ENCODE results near the gene ALPG. TPM values are rescaled to one million over a fixed set of nuclear protein-coding genes. Genes with fewer than 3 reads are reported as not detected.
"Not testable (repeated sequence)": the region's sequence is repeated elsewhere in the genome, so short reads cannot be mapped to it uniquely, and the experiment has no call there.

ALPG gene
- total RNA-seq, 1 experiment from 2014 or later = 2.5 TPM

DNA sequence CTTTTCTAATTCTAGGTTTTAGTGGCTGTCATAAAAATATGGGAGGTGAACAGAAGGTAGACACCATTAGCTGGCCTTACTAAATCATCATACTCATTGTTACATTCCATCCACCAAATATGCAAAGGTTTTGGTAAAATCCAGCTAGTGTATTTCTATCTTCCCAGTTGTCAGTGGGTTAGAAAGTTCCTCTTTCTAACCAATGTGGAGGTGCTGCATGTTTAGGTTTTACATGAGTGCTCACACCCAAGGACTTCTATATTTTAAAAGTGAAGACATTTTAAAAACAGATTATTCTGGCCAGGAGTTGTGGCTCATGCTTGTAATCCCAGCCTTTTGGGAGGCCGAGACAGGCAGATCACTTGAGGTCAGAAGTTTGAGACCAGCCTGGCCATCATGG, 22.2 kb upstream of the ALPG start:
- no peak for DNase-seq
- intact Hi-C loops (cut with micrococcal nuclease; ENCODE audit: unreplicated experiment) = no loop called here
- peaks cover 16% of the 10 kb centered on the region for H3K4me1 ChIP-seq
- BruUV-seq (replicated peaks) = no TSS peak
- H3K36me3 ChIP-seq (ENCODE audit: control insufficient read depth, insufficient read depth, low read length) = no peaks in the 10 kb centered on the region
- H3K27me3 ChIP-seq (replicated peaks; ENCODE audit: control insufficient read depth, insufficient read depth, low read length) = no peaks in the 10 kb centered on the region
- no peaks in the 10 kb centered on the region for H3K27me3 Mint-ChIP-seq (ENCODE audit: insufficient read depth, unreplicated experiment)
- no peaks in the 10 kb centered on the region for H3K9me3 Mint-ChIP-seq (ENCODE audit: unreplicated experiment)
- ChIA-PET CTCF (no interaction called here), POLR2A (no interaction called here)
- H3K9me3 ChIP-seq = no peaks in the 10 kb centered on the region
- H3K27ac Mint-ChIP-seq (ENCODE audit: unreplicated experiment) = peak overlapping the region; percentile 13
- peak overlapping the region; percentile 72 for H3K4me3 Mint-ChIP-seq (ENCODE audit: unreplicated experiment)
- H3K36me3 Mint-ChIP-seq (ENCODE audit: insufficient read depth, unreplicated experiment) = peaks cover 11% of the 10 kb centered on the region
- peaks cover 15% of the 10 kb centered on the region for H3K4me1 Mint-ChIP-seq (ENCODE audit: low read depth, unreplicated experiment)
- TF ChIP-seq, protein P1, sequence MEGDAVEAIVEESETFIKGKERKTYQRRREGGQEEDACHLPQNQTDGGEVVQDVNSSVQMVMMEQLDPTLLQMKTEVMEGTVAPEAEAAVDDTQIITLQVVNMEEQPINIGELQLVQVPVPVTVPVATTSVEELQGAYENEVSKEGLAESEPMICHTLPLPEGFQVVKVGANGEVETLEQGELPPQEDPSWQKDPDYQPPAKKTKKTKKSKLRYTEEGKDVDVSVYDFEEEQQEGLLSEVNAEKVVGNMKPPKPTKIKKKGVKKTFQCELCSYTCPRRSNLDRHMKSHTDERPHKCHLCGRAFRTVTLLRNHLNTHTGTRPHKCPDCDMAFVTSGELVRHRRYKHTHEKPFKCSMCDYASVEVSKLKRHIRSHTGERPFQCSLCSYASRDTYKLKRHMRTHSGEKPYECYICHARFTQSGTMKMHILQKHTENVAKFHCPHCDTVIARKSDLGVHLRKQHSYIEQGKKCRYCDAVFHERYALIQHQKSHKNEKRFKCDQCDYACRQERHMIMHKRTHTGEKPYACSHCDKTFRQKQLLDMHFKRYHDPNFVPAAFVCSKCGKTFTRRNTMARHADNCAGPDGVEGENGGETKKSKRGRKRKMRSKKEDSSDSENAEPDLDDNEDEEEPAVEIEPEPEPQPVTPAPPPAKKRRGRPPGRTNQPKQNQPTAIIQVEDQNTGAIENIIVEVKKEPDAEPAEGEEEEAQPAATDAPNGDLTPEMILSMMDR (IDR thresholded peaks at IDR 0.05; ENCODE audit: insufficient read depth in 1 of 2, low read depth in 1 of 2, low read length in 1 of 2, severe bottlenecking in 1 of 2, unreplicated experiment in 1 of 2) = no peak
- H3K4me3 ChIP-seq (ENCODE audit: low read depth, low read length) = no peak overlapping the region

DNA sequence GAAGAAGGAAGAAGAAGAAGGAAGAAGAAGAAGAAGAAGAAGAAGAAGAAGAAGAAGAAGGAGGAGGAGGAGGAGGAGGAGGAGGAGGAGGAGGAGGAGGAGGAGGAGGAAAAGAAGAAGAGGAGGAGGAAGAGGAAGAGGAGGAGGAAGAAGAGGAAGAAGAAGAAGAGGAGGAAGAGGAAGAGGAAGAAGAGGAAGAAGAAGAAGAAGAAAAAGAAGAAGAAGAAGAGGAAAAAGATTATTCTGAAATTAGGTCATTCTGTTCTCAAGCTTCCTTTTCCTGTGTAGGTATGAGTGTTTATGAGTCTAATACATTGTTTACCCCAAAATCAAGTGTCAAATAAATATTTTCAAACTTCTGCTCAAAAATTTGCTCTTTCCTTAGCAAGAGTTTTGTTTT, 21.6 kb upstream of the ALPG start:
- intact Hi-C loops (cut with micrococcal nuclease; ENCODE audit: unreplicated experiment) = loop anchor here (1.0 to 5.0 kb wide), 2 partner anchors 37 to 55 kb away; no protein-coding TSS in a partner anchor
- POLR2A ChIA-PET = not testable (repeated sequence)
- H3K4me3 Mint-ChIP-seq (ENCODE audit: unreplicated experiment) = peak overlapping the region; percentile 72

DNA sequence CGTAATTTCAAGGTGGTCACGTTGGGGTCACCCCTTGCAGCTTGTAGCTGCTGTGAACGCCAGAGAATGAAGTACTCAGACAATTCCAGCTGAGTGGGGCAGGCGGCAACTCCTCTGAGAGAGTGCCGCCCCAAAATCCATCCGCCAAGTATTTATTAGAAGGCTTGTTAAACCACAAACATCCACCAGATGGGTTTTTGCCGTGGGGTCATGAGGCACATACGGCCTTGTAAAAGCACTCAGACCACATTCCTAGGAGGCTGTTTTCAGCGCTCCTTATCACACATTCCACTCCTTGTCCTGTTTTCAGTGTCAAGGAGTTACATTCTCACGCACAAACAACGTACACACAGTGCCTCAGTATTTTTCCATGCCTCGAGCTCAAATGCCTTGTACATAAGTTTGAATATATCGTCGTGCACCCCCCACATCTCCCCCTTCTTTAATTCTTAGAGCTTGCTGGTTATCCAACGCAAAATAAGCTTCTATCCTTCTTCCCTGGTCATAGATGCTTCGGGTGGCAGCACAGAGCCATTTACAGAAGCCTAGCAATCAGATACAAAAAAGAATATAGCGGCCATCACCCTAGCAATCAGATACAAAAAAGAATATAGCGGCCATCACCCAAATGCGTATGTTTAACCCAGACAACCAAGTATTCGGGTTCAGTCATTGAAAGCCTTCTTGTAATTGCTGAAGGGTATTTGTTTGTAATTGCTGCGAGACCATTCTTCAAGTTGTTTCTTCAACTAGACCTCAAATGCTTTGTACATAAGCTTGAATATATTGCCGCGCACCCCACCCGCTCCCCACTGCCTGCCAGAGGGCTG, 20.8 kb upstream of the ALPG start:
- DNase-seq = peak; percentile 77 to 90
- Histone ChIP-seq H3K4me1 (peaks cover 16% of the 10 kb centered on the region), H3K4me3 (ENCODE audit: low read depth, low read length) (no peak overlapping the region), H3K9me3 (no peaks in the 10 kb centered on the region), H3K36me3 (ENCODE audit: control insufficient read depth, insufficient read depth, low read length) (no peaks in the 10 kb centered on the region), H3K27me3 (replicated peaks; ENCODE audit: control insufficient read depth, insufficient read depth, low read length) (no peaks in the 10 kb centered on the region)
- Mint-ChIP-seq H3K27me3 (ENCODE audit: insufficient read depth, unreplicated experiment) (no peaks in the 10 kb centered on the region), H3K4me1 (ENCODE audit: low read depth, unreplicated experiment) (peaks cover 20% of the 10 kb centered on the region), H3K36me3 (ENCODE audit: insufficient read depth, unreplicated experiment) (peaks cover 11% of the 10 kb centered on the region), H3K9me3 (ENCODE audit: unreplicated experiment) (no peaks in the 10 kb centered on the region), H3K27ac (ENCODE audit: unreplicated experiment) (peak overlapping the region; percentile 89), H3K4me3 (ENCODE audit: unreplicated experiment) (peak overlapping the region; percentile 72)
- CTCF ChIA-PET = interaction anchor here (0.6 to 1.2 kb wide), 3 partner anchors 20 to 54 kb away, joined by 3 to 7 read pairs (median 3); no protein-coding TSS in a partner anchor
- intact Hi-C loops (cut with micrococcal nuclease; ENCODE audit: unreplicated experiment) = loop anchor here (1.0 to 5.0 kb wide), 2 partner anchors 36 to 54 kb away; no protein-coding TSS in a partner anchor
- POLR2A ChIA-PET = interaction anchor here (0.5 kb wide), 1 partner anchor 49 kb away, joined by 3 read pairs; no protein-coding TSS in a partner anchor
- no TSS peak for BruUV-seq (replicated peaks)
- TF ChIP-seq, protein P1 (IDR thresholded peaks at IDR 0.05; ENCODE audit: insufficient read depth in 1 of 2, low read depth in 1 of 2, low read length in 1 of 2, severe bottlenecking in 1 of 2, unreplicated experiment in 1 of 2) = no peak

More for the DNA sequence above, 21.6 kb upstream of the ALPG start:
- Mint-ChIP-seq H3K4me1 (ENCODE audit: low read depth, unreplicated experiment) (peaks cover 20% of the 10 kb centered on the region), H3K27ac (ENCODE audit: unreplicated experiment) (peak overlapping the region; percentile 89), H3K36me3 (ENCODE audit: insufficient read depth, unreplicated experiment) (peaks cover 11% of the 10 kb centered on the region)
- not testable (repeated sequence) for BruUV-seq (replicated peaks); DNase-seq; H3K36me3 ChIP-seq (ENCODE audit: control insufficient read depth, insufficient read depth, low read length); H3K9me3 Mint-ChIP-seq (ENCODE audit: unreplicated experiment); H3K27me3 ChIP-seq (replicated peaks; ENCODE audit: control insufficient read depth, insufficient read depth, low read length); H3K27me3 Mint-ChIP-seq (ENCODE audit: insufficient read depth, unreplicated experiment); H3K4me3 ChIP-seq (ENCODE audit: low read depth, low read length); H3K9me3 ChIP-seq
- peaks cover 16% of the 10 kb centered on the region for H3K4me1 ChIP-seq
- CTCF ChIA-PET = interaction anchor here (1.0 kb wide), 1 partner anchor 19 kb away, joined by 3 read pairs; no protein-coding TSS in a partner anchor

All from Caco-2 (cell line).